ENCODE data around the gene CMSS1.

Gene CMSS1

GRCh38 chr3:99817437-99818240 is at the start of gene CMSS1:
Gene CMSS1, plus strand, starts transcription at chr3:99817862.
- peak; percentile 89 to 92 for DNase-seq (ENCODE audit: low read depth in 2 of 2)

- DNase-seq (ENCODE audit: low read depth in 2 of 2): no peak
These were observed 49.5 kb upstream of the CMSS1 start for GRCh38 chr3:99768126-99768525.

GRCh38 chr3:99768808-99769501 is 48.7 kb upstream of the CMSS1 start:
- no peak for DNase-seq (ENCODE audit: low read depth in 2 of 2)

GRCh38 chr3:99772171-99772570 is 45.5 kb upstream of the CMSS1 start:
- no peak for DNase-seq (ENCODE audit: low read depth in 2 of 2)

GRCh38 chr3:99772671-99773070 is 45.0 kb upstream of the CMSS1 start:
- DNase-seq (ENCODE audit: low read depth in 2 of 2): no peak

GRCh38 chr3:99774467-99774866 is 43.2 kb upstream of the CMSS1 start:
- DNase-seq (ENCODE audit: low read depth in 2 of 2): no peak

- DNase-seq (ENCODE audit: low read depth in 2 of 2): no peak
These were observed 41.0 kb upstream of the CMSS1 start for GRCh38 chr3:99776516-99777209.

- DNase-seq (ENCODE audit: low read depth in 2 of 2): no peak
These were observed 40.5 kb upstream of the CMSS1 start for GRCh38 chr3:99777210-99777549.

- DNase-seq (ENCODE audit: low read depth in 2 of 2): no peak
These were observed 40.0 kb upstream of the CMSS1 start for GRCh38 chr3:99777708-99778107.

- DNase-seq (ENCODE audit: low read depth in 2 of 2): no peak
These were observed 36.9 kb upstream of the CMSS1 start for GRCh38 chr3:99780749-99781148.

GRCh38 chr3:99781761-99782160 is 35.9 kb upstream of the CMSS1 start:
- no peak for DNase-seq (ENCODE audit: low read depth in 2 of 2)

- no peak for DNase-seq (ENCODE audit: low read depth in 2 of 2)
These were observed 34.6 kb upstream of the CMSS1 start for GRCh38 chr3:99783011-99783573.

GRCh38 chr3:99789011-99789721 is 28.5 kb upstream of the CMSS1 start:
- DNase-seq (ENCODE audit: low read depth in 2 of 2): no peak

GRCh38 chr3:99794485-99794884 is 23.2 kb upstream of the CMSS1 start:
- DNase-seq (ENCODE audit: low read depth in 2 of 2): no peak

- no peak for DNase-seq (ENCODE audit: low read depth in 2 of 2)
These were observed 22.1 kb upstream of the CMSS1 start for GRCh38 chr3:99795573-99795972.

GRCh38 chr3:99799422-99799821 is 18.2 kb upstream of the CMSS1 start:
- DNase-seq (ENCODE audit: low read depth in 2 of 2): no peak

GRCh38 chr3:99803297-99803696 is 14.4 kb upstream of the CMSS1 start:
- DNase-seq (ENCODE audit: low read depth in 2 of 2): no peak

- no peak for DNase-seq (ENCODE audit: low read depth in 2 of 2)
These were observed 12.5 kb upstream of the CMSS1 start for GRCh38 chr3:99805160-99805559.

GRCh38 chr3:99808163-99808794 is 9.4 kb upstream of the CMSS1 start:
- DNase-seq (ENCODE audit: low read depth in 2 of 2): no peak

GRCh38 chr3:99809565-99809964 is 8.1 kb upstream of the CMSS1 start:
- no peak for DNase-seq (ENCODE audit: low read depth in 2 of 2)

GRCh38 chr3:99810403-99810802 is 7.3 kb upstream of the CMSS1 start:
- no peak for DNase-seq (ENCODE audit: low read depth in 2 of 2)
